Measurements from ENCODE around the gene XIRP2. TPM values are rescaled to one million over a fixed set of nuclear protein-coding genes. Genes with fewer than 3 reads are reported as not detected.

XIRP2 gene
- total and polyA plus RNA-seq, 2 of the 8 experiments (the other 6 are each of a cell fraction or from before 2014, with no cell fraction given): 0.11 TPM; not detected in 1

- no peak overlapping the region for H2AFZ ChIP-seq (ENCODE audit: low read length)
- FAIRE-seq: no peak
- 93% methylated on average over 5 of the region's 5 CpGs; no CpG with 5 or more reads in 1 of the 2 experiments for WGBS, 2 experiments (ENCODE audit: extremely low coverage in 1 of 2, insufficient coverage in 1 of 2, insufficient read length in 1 of 2, insufficient replicate concordance in 2 of 2, low coverage in 1 of 2, low lambda C conversion rate in 2 of 2, missing lambda C conversion rate in 1 of 2)
These were observed 256.1 kb downstream of the XIRP2 start for GRCh38 chr2:167144179-167144898.

More at GRCh38 chr2:167144179-167144898, 256.1 kb downstream of the XIRP2 start:
- H2AK5ac ChIP-seq (ENCODE audit: low read depth, low read length): no peak overlapping the region
- H3K9me3 ChIP-seq (ENCODE audit: insufficient read depth in 2 of 2, low read depth in 1 of 2, low read length in 1 of 2): no peaks in the 10 kb centered on the region
- no peak overlapping the region for H3K14ac ChIP-seq (ENCODE audit: insufficient read length)
- H3K23ac ChIP-seq (ENCODE audit: insufficient read length): no peak overlapping the region
- H2BK12ac ChIP-seq (ENCODE audit: low read depth, low read length): no peak overlapping the region
- no peaks in the 10 kb centered on the region for H3K4me1 ChIP-seq (replicated peaks in 1 of 4; ENCODE audit: control insufficient read depth in 3 of 4, insufficient read depth in 4 of 4, low read length in 3 of 4)
- H3K4me2 ChIP-seq (ENCODE audit: insufficient read depth in 1 of 2, low read depth in 2 of 2, low read length in 2 of 2): no peak overlapping the region
- no peak overlapping the region for H4K8ac ChIP-seq (ENCODE audit: extremely low read depth, insufficient read depth, low read length)
- H3K79me1 ChIP-seq (ENCODE audit: low read depth, low read length): no peaks in the 10 kb centered on the region
- no peak overlapping the region for H2BK20ac ChIP-seq (ENCODE audit: low read length)
- H3K23me2 ChIP-seq (ENCODE audit: low read depth, low read length): no peaks in the 10 kb centered on the region
- no peak overlapping the region for H3K56ac ChIP-seq (replicated peaks; ENCODE audit: insufficient read length, low read depth, low read length)
- no peak overlapping the region for H3K4ac ChIP-seq (replicated peaks; ENCODE audit: insufficient read length, low read depth, low read length)
- no peak overlapping the region for H3K18ac ChIP-seq (ENCODE audit: extremely low read depth, low read length)
- ChIA-PET CTCF (ENCODE audit: partially characterized antibody) (no interaction called here), POLR2A (ENCODE audit: partially characterized antibody) (no interaction called here)
- H3K4me3 ChIP-seq (ENCODE audit: extremely low read depth in 1 of 4, insufficient read depth in 2 of 4, low read depth in 3 of 4, low read length in 4 of 4): no peak overlapping the region
- H3K27me3 ChIP-seq (replicated peaks in 1 of 4; ENCODE audit: control insufficient read depth in 3 of 4, extremely low read depth in 1 of 4, insufficient read depth in 3 of 4, low read length in 3 of 4): no peaks in the 10 kb centered on the region
- H2BK120ac ChIP-seq (replicated peaks; ENCODE audit: low read depth, low read length): no peak overlapping the region
- H3K79me2 ChIP-seq (ENCODE audit: control insufficient read depth in 1 of 2, insufficient read depth in 2 of 2, low read length in 2 of 2): no peaks in the 10 kb centered on the region
- no peak overlapping the region for H3K9ac ChIP-seq (replicated peaks in 1 of 4; ENCODE audit: extremely low read depth in 1 of 4, low read depth in 3 of 4, low read length in 3 of 4)
- H4K91ac ChIP-seq (replicated peaks; ENCODE audit: insufficient read length, low read length): no peak overlapping the region
- TF ChIP-seq ZNF274 (IDR thresholded peaks at IDR 0.05; ENCODE audit: borderline replicate concordance, extremely low read depth, low read length) (no peak), RXRA (IDR thresholded peaks at IDR 0.05; ENCODE audit: insufficient read depth, low read depth, low read length) (no peak), CREB1 (IDR thresholded peaks at IDR 0.05) (no peak), ASH2L (IDR thresholded peaks at IDR 0.05; ENCODE audit: low read length) (no peak), KDM4A (IDR thresholded peaks at IDR 0.05; ENCODE audit: low read depth, low read length, severe bottlenecking) (no peak), SAP30 (IDR thresholded peaks at IDR 0.05; ENCODE audit: insufficient read depth, insufficient replicate concordance, low read length) (no peak), BCL11A (IDR thresholded peaks at IDR 0.05; ENCODE audit: low read depth in 2 of 2, low read length in 2 of 2) (no peak), NANOG (IDR thresholded peaks at IDR 0.05; ENCODE audit: insufficient read depth, low read depth, low read length, poor library complexity, severe bottlenecking) (no peak), GTF2F1 (IDR thresholded peaks at IDR 0.05; ENCODE audit: borderline replicate concordance, low read depth, low read length) (no peak), SIRT6 (IDR thresholded peaks at IDR 0.05; ENCODE audit: low read length) (no peak)
- TF ChIP-seq, protein P1, sequence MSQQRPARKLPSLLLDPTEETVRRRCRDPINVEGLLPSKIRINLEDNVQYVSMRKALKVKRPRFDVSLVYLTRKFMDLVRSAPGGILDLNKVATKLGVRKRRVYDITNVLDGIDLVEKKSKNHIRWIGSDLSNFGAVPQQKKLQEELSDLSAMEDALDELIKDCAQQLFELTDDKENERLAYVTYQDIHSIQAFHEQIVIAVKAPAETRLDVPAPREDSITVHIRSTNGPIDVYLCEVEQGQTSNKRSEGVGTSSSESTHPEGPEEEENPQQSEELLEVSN (IDR thresholded peaks at IDR 0.05): no peak
- H3K27ac ChIP-seq (ENCODE audit: low read depth, low read length): no peak overlapping the region
- H2BK5ac ChIP-seq (ENCODE audit: low read depth, low read length): no peak overlapping the region
- no peak overlapping the region for H4K5ac ChIP-seq (ENCODE audit: insufficient read length, low read depth, low read length)
- no peak overlapping the region for H2BK15ac ChIP-seq (ENCODE audit: low read length)
- H3K36me3 ChIP-seq (ENCODE audit: control insufficient read depth in 2 of 4, insufficient read depth in 4 of 4, low read length in 3 of 4): no peaks in the 10 kb centered on the region
- DNase-seq (ENCODE audit: low read depth in 1 of 2, low spot score in 2 of 2): no peak
- no peaks in the 10 kb centered on the region for H4K20me1 ChIP-seq (replicated peaks in 1 of 2; ENCODE audit: control insufficient read depth in 1 of 2, insufficient read depth in 2 of 2, low read length in 2 of 2)

All from H1 (cell line).